BLaER1 (cell line): ENCODE results near the gene SLC23A3.

ENCODE experiments used
- H3K27ac ChIP-seq: shearing (Covaris generic); formaldehyde crosslinking; 2 replicates; pipeline ENCODE4 v1.8.1; 2022
- H3K27me3 ChIP-seq: shearing (Covaris generic); formaldehyde crosslinking; 2 replicates; pipeline ENCODE4 v1.8.1; 2022
- H3K36me3 ChIP-seq: shearing (Covaris generic); formaldehyde crosslinking; 2 replicates; pipeline ENCODE4 v1.8.1; 2022
- H3K4me1 ChIP-seq: shearing (Covaris generic); formaldehyde crosslinking; 2 replicates; pipeline ENCODE4 v1.8.1; 2022
- H3K4me2 ChIP-seq: shearing (Covaris generic); formaldehyde crosslinking; 2 replicates; pipeline ENCODE4 v1.8.1; 2022
- H3K4me3 ChIP-seq: shearing (Covaris generic); formaldehyde crosslinking; 2 replicates; pipeline ENCODE4 v1.8.1; 2022
- H3K9ac ChIP-seq: shearing (Covaris generic); formaldehyde crosslinking; 2 replicates; pipeline ENCODE4 v1.8.1; 2022
- H3K9me3 ChIP-seq: shearing (Covaris generic); formaldehyde crosslinking; 2 replicates; pipeline ENCODE4 v1.8.1; 2022
- H4K20me1 ChIP-seq: shearing (Covaris generic); formaldehyde crosslinking; 2 replicates; pipeline ENCODE4 v1.8.1; 2022
- Cebpa-rat ChIP-seq: shearing (Covaris generic); IDR thresholded peaks from 2 replicates; pipeline ENCODE4 v1.8.1; 2022

SLC23A3 gene

GRCh38 chr2:219126555-219126954 is 43.3 kb downstream of the SLC23A3 start:
- Histone ChIP-seq H3K27me3 (no peaks in the 10 kb centered on the region), H3K4me1 (no peaks in the 10 kb centered on the region), H3K9ac (no peak overlapping the region), H3K9me3 (no peaks in the 10 kb centered on the region), H3K27ac (no peak overlapping the region), H3K4me2 (no peak overlapping the region), H3K36me3 (peaks cover 5% of the 10 kb centered on the region; the same call in 1 of the 2 replicates), H3K4me3 (no peak overlapping the region), H4K20me1 (peaks cover 37% of the 10 kb centered on the region)
- no peak for TF ChIP-seq Cebpa-rat

- H4K20me1 ChIP-seq: peaks cover 43% of the 10 kb centered on the region
- H3K36me3 ChIP-seq: peaks cover 4% of the 10 kb centered on the region; the same call in 1 of the 2 replicates
- no peak overlapping the region for H3K9ac ChIP-seq
- H3K4me3 ChIP-seq: no peak overlapping the region
- no peak overlapping the region for H3K4me2 ChIP-seq
- no peaks in the 10 kb centered on the region for H3K27me3 ChIP-seq
- no peaks in the 10 kb centered on the region for H3K9me3 ChIP-seq
- H3K4me1 ChIP-seq: no peaks in the 10 kb centered on the region
- no peak overlapping the region for H3K27ac ChIP-seq
- no peak for TF ChIP-seq Cebpa-rat
Measured at GRCh38 chr2:219125886-219126270, 44.0 kb downstream of the SLC23A3 start.

- Histone ChIP-seq H3K4me2 (no peak overlapping the region), H3K9ac (no peak overlapping the region)
- no peak for TF ChIP-seq Cebpa-rat
Measured at GRCh38 chr2:219125225-219125885, 44.5 kb downstream of the SLC23A3 start.

DNA sequence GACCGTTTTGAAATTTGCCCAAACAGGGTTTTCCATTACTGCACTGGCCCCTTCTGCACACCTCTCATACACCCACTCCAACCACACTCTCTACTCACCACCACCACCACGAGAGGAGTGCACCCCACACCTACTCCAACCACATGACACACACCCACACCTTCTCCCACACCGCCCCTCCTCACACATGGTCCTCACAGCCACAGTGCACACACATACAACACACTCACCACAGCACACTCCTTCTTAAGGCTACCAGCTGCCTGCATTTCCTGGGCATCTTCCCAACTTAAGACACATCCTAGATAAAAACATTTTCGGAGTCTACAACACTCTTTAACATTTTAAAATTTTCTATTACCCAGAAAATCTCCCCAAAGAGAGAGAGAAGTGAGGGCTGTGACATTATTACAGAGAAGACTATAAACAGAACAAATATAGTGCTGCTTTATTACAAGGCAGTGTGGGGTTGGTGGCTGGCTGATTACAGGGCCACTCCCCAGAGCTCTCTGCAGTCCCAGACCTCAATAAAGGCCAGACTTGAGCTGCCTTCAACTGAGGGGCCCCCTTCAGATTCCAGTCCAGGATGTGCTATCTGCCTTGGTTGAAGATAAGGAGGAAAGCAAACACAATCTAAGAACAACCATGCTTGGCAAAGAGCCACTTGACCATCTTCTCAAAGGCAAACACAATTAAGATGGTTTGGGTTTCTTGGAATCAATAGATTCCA is 45.3 kb downstream of the SLC23A3 start:
- Histone ChIP-seq H4K20me1 (peaks cover 56% of the 10 kb centered on the region), H3K4me2 (no peak overlapping the region), H3K9ac (no peak overlapping the region), H3K4me3 (no peak overlapping the region), H3K9me3 (no peaks in the 10 kb centered on the region), H3K27ac (no peak overlapping the region), H3K27me3 (no peaks in the 10 kb centered on the region), H3K4me1 (no peaks in the 10 kb centered on the region), H3K36me3 (no peaks in the 10 kb centered on the region)
- no peak for TF ChIP-seq Cebpa-rat

More at GRCh38 chr2:219125225-219125885, 44.5 kb downstream of the SLC23A3 start:
- H3K36me3 ChIP-seq: no peaks in the 10 kb centered on the region
- no peaks in the 10 kb centered on the region for H3K27me3 ChIP-seq
- peaks cover 48% of the 10 kb centered on the region for H4K20me1 ChIP-seq
- H3K4me3 ChIP-seq: no peak overlapping the region
- H3K9me3 ChIP-seq: no peaks in the 10 kb centered on the region
- H3K4me1 ChIP-seq: no peaks in the 10 kb centered on the region
- no peak overlapping the region for H3K27ac ChIP-seq

GRCh38 chr2:219123356-219124135 is 46.3 kb downstream of the SLC23A3 start:
- H3K4me3 ChIP-seq: no peak overlapping the region
- peaks cover 8% of the 10 kb centered on the region for H3K4me1 ChIP-seq
- no peak overlapping the region for H3K4me2 ChIP-seq

GRCh38 chr2:219122202-219122980 is 47.4 kb downstream of the SLC23A3 start:
- Histone ChIP-seq H4K20me1 (peaks cover 50% of the 10 kb centered on the region), H3K36me3 (no peaks in the 10 kb centered on the region), H3K9ac (no peak overlapping the region), H3K4me3 (no peak overlapping the region), H3K27ac (no peak overlapping the region), H3K27me3 (no peaks in the 10 kb centered on the region), H3K9me3 (no peaks in the 10 kb centered on the region), H3K4me2 (no peak overlapping the region), H3K4me1 (peaks cover 20% of the 10 kb centered on the region)
- no peak for TF ChIP-seq Cebpa-rat

More at GRCh38 chr2:219123356-219124135, 46.3 kb downstream of the SLC23A3 start:
- no peaks in the 10 kb centered on the region for H3K27me3 ChIP-seq
- TF ChIP-seq Cebpa-rat: no peak
- no peaks in the 10 kb centered on the region for H3K36me3 ChIP-seq
- peaks cover 60% of the 10 kb centered on the region for H4K20me1 ChIP-seq
- no peaks in the 10 kb centered on the region for H3K9me3 ChIP-seq
- H3K27ac ChIP-seq: no peak overlapping the region
- H3K9ac ChIP-seq: no peak overlapping the region

DNA sequence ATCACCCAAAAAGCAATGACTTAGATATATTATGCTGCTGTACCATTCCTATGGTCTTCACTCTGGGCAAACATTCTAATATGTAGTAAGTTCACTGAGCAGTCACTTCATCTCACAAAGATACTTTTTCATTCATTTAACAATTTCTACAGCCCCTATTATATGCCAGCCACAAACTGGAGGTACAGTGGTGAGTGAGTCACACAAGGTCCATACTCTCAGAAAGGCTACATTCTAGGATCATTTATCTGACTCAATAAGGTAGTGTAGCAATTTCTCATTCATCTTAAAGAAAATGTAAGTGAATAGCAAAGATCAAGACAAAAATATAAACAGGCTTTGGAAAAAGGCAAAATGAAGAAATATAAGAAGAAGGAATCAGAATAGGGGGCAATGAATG is 49.7 kb downstream of the SLC23A3 start:
- H3K27me3 ChIP-seq: no peaks in the 10 kb centered on the region
- no peak overlapping the region for H3K4me3 ChIP-seq
- H3K9me3 ChIP-seq: no peaks in the 10 kb centered on the region
- H3K4me2 ChIP-seq: no peak overlapping the region
- no peaks in the 10 kb centered on the region for H3K36me3 ChIP-seq
- peaks cover 23% of the 10 kb centered on the region for H3K4me1 ChIP-seq
- H3K9ac ChIP-seq: no peak overlapping the region
- H4K20me1 ChIP-seq: peaks cover 30% of the 10 kb centered on the region
- H3K27ac ChIP-seq: no peak overlapping the region
- no peak for TF ChIP-seq Cebpa-rat

GRCh38 chr2:219119422-219120043 is 50.3 kb downstream of the SLC23A3 start:
- Histone ChIP-seq H3K36me3 (no peaks in the 10 kb centered on the region), H4K20me1 (peaks cover 30% of the 10 kb centered on the region), H3K9ac (no peak overlapping the region), H3K27ac (no peak overlapping the region), H3K4me1 (peaks cover 23% of the 10 kb centered on the region), H3K9me3 (no peaks in the 10 kb centered on the region), H3K4me2 (peak overlapping the region; percentile 84), H3K4me3 (no peak overlapping the region), H3K27me3 (no peaks in the 10 kb centered on the region)
- no peak for TF ChIP-seq Cebpa-rat

GRCh38 chr2:219118504-219118903 is 51.3 kb downstream of the SLC23A3 start:
- Histone ChIP-seq H3K36me3 (no peaks in the 10 kb centered on the region), H4K20me1 (peaks cover 30% of the 10 kb centered on the region), H3K4me1 (peaks cover 23% of the 10 kb centered on the region)

More at GRCh38 chr2:219118504-219118903, 51.3 kb downstream of the SLC23A3 start:
- peak overlapping the region; percentile 84 for H3K4me2 ChIP-seq
- no peaks in the 10 kb centered on the region for H3K9me3 ChIP-seq
- no peaks in the 10 kb centered on the region for H3K27me3 ChIP-seq
- H3K9ac ChIP-seq: peak overlapping the region; percentile 30; the same call in 1 of the 2 replicates
- TF ChIP-seq Cebpa-rat: no peak
- H3K27ac ChIP-seq: no peak overlapping the region
- H3K4me3 ChIP-seq: peak overlapping the region; percentile 20; the same call in 1 of the 2 replicates
